CD14-positive monocyte (primary cell): ENCODE results near the gene DPY19L1. TPM values are rescaled to one million over a fixed set of nuclear protein-coding genes. Genes with fewer than 3 reads are reported as not detected.
"Not testable (repeated sequence)": the region's sequence is repeated elsewhere in the genome, so short reads cannot be mapped to it uniquely, and the experiment has no call there.

Source experiments
- DNase-seq, 3 donors: peaks; one replicate each; pipeline ENCODE4 v3.0.0-alpha.2; 2011 to 2022
- H2AFZ ChIP-seq: 2 replicates; pipeline ENCODE4 v1.6.0; 2012; ENCODE audit warnings: mild to moderate bottlenecking, low read depth, low read length, inconsistent platforms; ENCODE audit not compliant: insufficient read depth, poor library complexity, severe bottlenecking
- H3K27ac ChIP-seq, 2 donors: 1 replicate in 1 of 2; 2 replicates in 1 of 2; pipeline ENCODE4 v1.5.1; 2012 to 2013; ENCODE audit warnings: low read length in 2 of 2, control low read depth in 1 of 2, inconsistent platforms in 1 of 2, low read depth in 1 of 2, mild to moderate bottlenecking in 1 of 2
- H3K27me3 ChIP-seq, 2 donors: one replicate each; pipeline versions ENCODE4 v1.6.0 to v1.6.1; 2011 to 2013; ENCODE audit warnings: low read length in 2 of 2; ENCODE audit not compliant: control insufficient read depth in 2 of 2, insufficient read depth in 2 of 2
- H3K36me3 ChIP-seq, 2 donors: replicated peaks in 1 of 2; 1 replicate in 1 of 2; 2 replicates in 1 of 2; pipeline versions ENCODE4 v1.5.1 to v1.6.1; 2012 to 2013; ENCODE audit warnings: low read length in 2 of 2, control low read depth in 1 of 2, inconsistent platforms in 1 of 2, mild to moderate bottlenecking in 1 of 2; ENCODE audit not compliant: insufficient read depth in 2 of 2, control insufficient read depth in 1 of 2
- H3K4me1 ChIP-seq, 2 donors: 1 replicate in 1 of 2; 2 replicates in 1 of 2; pipeline versions ENCODE4 v1.5.1 to v1.6.1; 2012 to 2013; ENCODE audit warnings: low read length in 2 of 2, control low read depth in 1 of 2, inconsistent platforms in 1 of 2, mild to moderate bottlenecking in 1 of 2, moderate library complexity in 1 of 2; ENCODE audit not compliant: insufficient read depth in 2 of 2, control insufficient read depth in 1 of 2
- H3K4me2 ChIP-seq: replicated peaks from 2 replicates; pipeline ENCODE3; 2012; ENCODE audit warnings: low read length, moderate library complexity, mild to moderate bottlenecking; ENCODE audit not compliant: poor library complexity, severe bottlenecking; ENCODE audit errors: extremely low read depth
- H3K4me3 ChIP-seq, 3 experiments: fragments of 200-600 bp in 1 of 3; sonication (generic) in 1 of 3; replicated peaks in 1 of 3; 1 replicate in 2 of 3; 2 replicates in 1 of 3; pipeline ENCODE4 v1.5.1; 2011 to 2013; ENCODE audit warnings: low read length in 3 of 3, mild to moderate bottlenecking in 3 of 3, control low read depth in 2 of 3, low read depth in 2 of 3, inconsistent platforms in 1 of 3, moderate library complexity in 1 of 3
- H3K79me2 ChIP-seq: 2 replicates; pipeline ENCODE4 v1.6.0; 2012; ENCODE audit warnings: mild to moderate bottlenecking, control low read depth, inconsistent platforms, low read length, moderate library complexity; ENCODE audit not compliant: insufficient read depth
- H3K9ac ChIP-seq: 2 replicates; pipeline ENCODE4 v1.6.0; 2017; ENCODE audit warnings: low read length, mild to moderate bottlenecking; ENCODE audit not compliant: insufficient read depth, poor library complexity, severe bottlenecking
- H3K9me3 ChIP-seq, 2 donors: replicated peaks in 1 of 2; 1 replicate in 1 of 2; 2 replicates in 1 of 2; pipeline versions ENCODE4 v1.5.1 to v1.6.1; 2012 to 2013; ENCODE audit warnings: low read length in 2 of 2, control low read depth in 1 of 2; ENCODE audit not compliant: control insufficient read depth in 1 of 2, insufficient read depth in 1 of 2
- H4K20me1 ChIP-seq: 2 replicates; pipeline ENCODE4 v1.6.0; 2012; ENCODE audit warnings: mild to moderate bottlenecking, low read length, control low read depth, moderate library complexity; ENCODE audit not compliant: insufficient read depth
- H3K27ac Mint-ChIP-seq, 7 donors: one replicate each; pipeline ENCODE4 v1.8.0; 2020; ENCODE audit warnings: mild to moderate bottlenecking in 7 of 7, mixed read lengths in 7 of 7, moderate library complexity in 6 of 7, inconsistent platforms in 2 of 7
- H3K27me3 Mint-ChIP-seq, 3 donors: one replicate each; pipeline ENCODE4 v1.8.0; 2021 to 2022; ENCODE audit warnings: low read depth in 3 of 3, mild to moderate bottlenecking in 3 of 3, mixed read lengths in 3 of 3, moderate library complexity in 3 of 3, inconsistent platforms in 1 of 3
- H3K36me3 Mint-ChIP-seq, 2 donors: one replicate each; pipeline ENCODE4 v1.8.0; 2020; ENCODE audit warnings: mixed read lengths in 2 of 2, inconsistent platforms in 1 of 2, mild to moderate bottlenecking in 1 of 2
- H3K4me1 Mint-ChIP-seq: one replicate; pipeline ENCODE4 v1.8.0; 2020; ENCODE audit warnings: mild to moderate bottlenecking, mixed read lengths
- H3K4me3 Mint-ChIP-seq, 2 donors: one replicate each; pipeline ENCODE4 v1.8.0; 2020; ENCODE audit warnings: mild to moderate bottlenecking in 2 of 2, mixed read lengths in 2 of 2, moderate library complexity in 1 of 2
- H3K9me3 Mint-ChIP-seq, 7 donors: one replicate each; pipeline ENCODE4 v1.8.0; 2020 to 2022; ENCODE audit warnings: mixed read lengths in 7 of 7, mild to moderate bottlenecking in 6 of 7, moderate library complexity in 6 of 7, inconsistent platforms in 2 of 7
- WGBS: methylation state at CpG from one replicate; pipeline ENCODE4 v1.1.5; 2013; ENCODE audit warnings: missing lambda C conversion rate; ENCODE audit not compliant: insufficient coverage; 5-methylcytosine and 5-hydroxymethylcytosine counted together
- intact Hi-C, 2 donors: fragments of 100-400 bp; cut with micrococcal nuclease; formaldehyde crosslinking; loops; one replicate each; pipeline versions ENCODE4 v1.15.0 to v1.15.1; 2023
- polyA plus RNA-seq, 3 donors: library from polyadenylated mRNA; depleted of rRNA in 1 of 3; unstranded in 2 of 3; stranded (reverse) in 1 of 3; fragments of 300-500 nt in 2 of 3; fragments of >200 nt in 1 of 3; fragmentation: Illumina TruSeq in 2 of 3; gene quantifications; 1 replicate in 2 of 3; 2 replicates in 1 of 3; pipeline ENCODE4 v1.2.3, GENCODE V29; 2012 to 2021
- TF ChIP-seq, protein P1 (sequence below): fragments of 200-600 bp; IDR thresholded peaks from one replicate; pipeline ENCODE4 v1.8.0; 2022; ENCODE audit warnings: antibody characterized with exemption, mild to moderate bottlenecking

DPY19L1 gene
- polyA plus RNA-seq, 3 donors: 0.81 to 5.2 (median 3.9) TPM

DNA sequence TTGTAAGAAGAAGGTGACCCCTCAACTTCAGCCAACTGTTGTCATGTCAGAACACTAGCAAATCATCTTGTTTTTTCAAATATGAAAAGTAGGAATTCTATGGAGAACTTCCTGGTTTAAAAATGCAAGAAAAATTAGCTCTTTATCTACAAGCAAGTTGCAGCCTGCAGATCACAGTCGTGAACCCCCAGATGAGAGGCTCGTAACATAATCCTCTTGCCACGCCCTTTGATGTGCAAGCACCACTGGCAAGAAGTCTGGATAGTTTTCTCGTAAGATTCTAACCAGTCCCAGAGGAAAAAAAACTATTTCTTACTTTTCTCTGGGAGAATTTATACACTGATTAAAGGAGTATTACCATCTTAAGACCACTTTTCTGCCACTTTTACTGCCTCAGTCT is 132.3 kb downstream of the DPY19L1 start:
- no peaks in the 10 kb centered on the region for H3K4me1 ChIP-seq
- H3K9me3 ChIP-seq: peaks cover 0 to 11% of the 10 kb centered on the region in 2 donors
- Mint-ChIP-seq H3K4me1 (no peaks in the 10 kb centered on the region), H3K36me3 (no peaks in the 10 kb centered on the region), H3K4me3 (no peak overlapping the region), H3K27me3 (peaks cover 4 to 8% (median 5%) of the 10 kb centered on the region in 3 donors), H3K9me3 (peaks cover 5 to 23% (median 16%) of the 10 kb centered on the region in 7 donors), H3K27ac (no peak overlapping the region)
- H3K36me3 ChIP-seq: no peaks in the 10 kb centered on the region
- TF ChIP-seq, protein P1, sequence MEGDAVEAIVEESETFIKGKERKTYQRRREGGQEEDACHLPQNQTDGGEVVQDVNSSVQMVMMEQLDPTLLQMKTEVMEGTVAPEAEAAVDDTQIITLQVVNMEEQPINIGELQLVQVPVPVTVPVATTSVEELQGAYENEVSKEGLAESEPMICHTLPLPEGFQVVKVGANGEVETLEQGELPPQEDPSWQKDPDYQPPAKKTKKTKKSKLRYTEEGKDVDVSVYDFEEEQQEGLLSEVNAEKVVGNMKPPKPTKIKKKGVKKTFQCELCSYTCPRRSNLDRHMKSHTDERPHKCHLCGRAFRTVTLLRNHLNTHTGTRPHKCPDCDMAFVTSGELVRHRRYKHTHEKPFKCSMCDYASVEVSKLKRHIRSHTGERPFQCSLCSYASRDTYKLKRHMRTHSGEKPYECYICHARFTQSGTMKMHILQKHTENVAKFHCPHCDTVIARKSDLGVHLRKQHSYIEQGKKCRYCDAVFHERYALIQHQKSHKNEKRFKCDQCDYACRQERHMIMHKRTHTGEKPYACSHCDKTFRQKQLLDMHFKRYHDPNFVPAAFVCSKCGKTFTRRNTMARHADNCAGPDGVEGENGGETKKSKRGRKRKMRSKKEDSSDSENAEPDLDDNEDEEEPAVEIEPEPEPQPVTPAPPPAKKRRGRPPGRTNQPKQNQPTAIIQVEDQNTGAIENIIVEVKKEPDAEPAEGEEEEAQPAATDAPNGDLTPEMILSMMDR: no peak
- H3K27me3 ChIP-seq: no peaks in the 10 kb centered on the region
- H3K4me3 ChIP-seq: no peak overlapping the region
- H4K20me1 ChIP-seq: no peaks in the 10 kb centered on the region
- no peak for DNase-seq
- no peak overlapping the region for H3K27ac ChIP-seq
- H2AFZ ChIP-seq: no peak overlapping the region
- 68% methylated on average over 3 of the region's 4 CpGs for WGBS
- intact Hi-C loops: no loop called here
- no peak overlapping the region for H3K4me2 ChIP-seq
- H3K9ac ChIP-seq: no peak overlapping the region
- no peaks in the 10 kb centered on the region for H3K79me2 ChIP-seq

DNA sequence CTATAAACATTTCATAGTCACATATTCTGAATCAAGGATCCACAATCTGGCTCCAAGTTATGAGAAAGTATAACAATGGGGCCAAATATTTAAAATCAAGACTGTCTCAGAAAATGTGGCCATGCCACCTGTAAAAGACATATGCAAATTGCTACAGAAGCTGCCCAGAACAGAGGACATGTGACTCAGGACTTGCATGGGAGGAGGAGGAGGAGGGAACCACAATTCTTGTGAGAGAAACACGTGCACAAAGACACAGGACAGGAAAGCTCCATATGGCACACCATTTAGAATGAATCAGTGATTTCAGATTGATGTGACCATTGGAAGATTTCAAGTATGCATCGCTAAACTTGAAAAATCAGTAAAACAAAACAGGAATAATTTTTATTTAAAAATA is 133.4 kb downstream of the DPY19L1 start:
- H3K36me3 Mint-ChIP-seq, H3K9ac ChIP-seq, H3K4me3 ChIP-seq, intact Hi-C loops, H3K27me3 ChIP-seq, H2AFZ ChIP-seq, H3K27me3 Mint-ChIP-seq, H3K27ac Mint-ChIP-seq, H4K20me1 ChIP-seq, H3K79me2 ChIP-seq, H3K27ac ChIP-seq, H3K4me1 Mint-ChIP-seq, H3K36me3 ChIP-seq, H3K4me3 Mint-ChIP-seq, DNase-seq, H3K4me1 ChIP-seq, H3K4me2 ChIP-seq: not testable (repeated sequence)
- H3K9me3 ChIP-seq: peaks cover 0 to 19% of the 10 kb centered on the region in 2 donors
- WGBS: no CpG with 5 or more reads among the region's 2 CpGs
- peaks cover 5 to 28% (median 19%) of the 10 kb centered on the region in 7 donors for H3K9me3 Mint-ChIP-seq
